Pulmonary artery endothelial cell (primary cell): ENCODE measurements around the gene CRTAP. TPM values are rescaled to one million over a fixed set of nuclear protein-coding genes. Genes with fewer than 3 reads are reported as not detected.
"Not testable (repeated sequence)": the region's sequence is repeated elsewhere in the genome, so short reads cannot be mapped to it uniquely, and the experiment has no call there.

Experiments used
- DNase-seq: peaks from one replicate; pipeline ENCODE4 v3.0.0-alpha.2; 2011; ENCODE audit warnings: low read depth, low spot score
- total RNA-seq: library from RNA; depleted of rRNA; stranded (reverse); fragments of >200 nt; gene quantifications from 2 replicates; pipeline ENCODE4 v1.2.3, GENCODE V29; 2014

Gene CRTAP
- total RNA-seq, 1 donor from 2014 or later: 210 TPM

DNA sequence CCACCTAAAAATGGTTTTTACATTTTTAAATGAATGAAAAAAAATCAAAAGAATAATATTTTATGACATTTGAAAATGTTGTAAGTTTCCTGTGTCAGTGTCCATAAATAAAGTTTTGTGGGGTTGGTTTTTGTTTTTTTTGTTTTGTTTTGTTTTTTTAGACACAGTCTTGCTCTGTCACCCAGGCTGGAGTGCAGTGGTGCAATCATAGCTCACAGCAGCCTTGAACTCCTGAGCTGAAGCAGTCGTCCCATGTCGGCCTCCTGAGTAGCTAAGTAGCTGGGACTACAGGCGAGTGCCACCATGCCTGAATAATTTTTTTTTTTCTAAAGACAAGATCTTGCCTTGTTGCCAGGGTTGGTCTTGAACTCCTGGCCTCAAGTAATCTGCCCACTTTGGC lies 14.1 kb upstream of the CRTAP start:
- DNase-seq: no peak

GRCh38 chr3:33100229-33100628 lies 13.6 kb upstream of the CRTAP start:
- no peak for DNase-seq

GRCh38 chr3:33103034-33103433 lies 10.8 kb upstream of the CRTAP start:
- no peak for DNase-seq

DNA sequence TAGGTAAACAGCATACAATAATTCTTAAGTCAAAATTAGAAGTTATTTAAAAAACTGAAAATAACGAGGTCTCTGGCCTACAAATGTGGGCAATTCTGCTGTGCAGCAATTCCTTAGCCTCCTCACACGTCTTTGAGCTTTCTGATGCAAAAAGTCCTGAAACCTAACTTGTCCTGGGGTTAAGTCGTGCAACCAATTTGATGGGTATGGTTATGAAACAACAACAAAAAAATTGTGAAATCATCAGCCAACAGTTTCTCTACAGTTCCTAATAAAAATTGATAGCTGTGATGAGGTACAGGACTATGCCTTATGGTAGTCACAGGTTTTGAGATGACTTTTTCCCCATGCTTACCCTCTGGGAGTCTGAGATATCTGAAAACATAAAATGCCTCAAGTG lies 10.3 kb upstream of the CRTAP start:
- DNase-seq: no peak

DNA sequence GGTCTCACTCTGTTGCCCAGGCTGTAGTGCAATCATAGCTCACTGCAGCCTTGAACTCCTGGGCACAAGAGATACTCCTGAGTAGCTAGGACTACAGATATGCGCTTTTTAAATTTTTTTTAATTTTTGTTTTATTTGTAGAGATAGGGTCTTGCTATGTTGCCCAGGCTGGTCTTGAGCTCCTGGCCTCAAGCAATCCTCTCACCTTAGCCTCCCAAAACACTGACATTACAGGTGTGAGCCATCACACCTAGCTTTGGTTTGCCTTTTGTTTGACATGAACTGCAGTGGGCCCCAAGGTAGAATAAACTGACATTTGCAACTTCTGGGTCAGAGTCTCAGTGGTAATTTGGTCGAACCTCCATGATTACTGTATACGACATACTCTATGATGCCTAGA lies 9.0 kb upstream of the CRTAP start:
- DNase-seq: no peak

DNA sequence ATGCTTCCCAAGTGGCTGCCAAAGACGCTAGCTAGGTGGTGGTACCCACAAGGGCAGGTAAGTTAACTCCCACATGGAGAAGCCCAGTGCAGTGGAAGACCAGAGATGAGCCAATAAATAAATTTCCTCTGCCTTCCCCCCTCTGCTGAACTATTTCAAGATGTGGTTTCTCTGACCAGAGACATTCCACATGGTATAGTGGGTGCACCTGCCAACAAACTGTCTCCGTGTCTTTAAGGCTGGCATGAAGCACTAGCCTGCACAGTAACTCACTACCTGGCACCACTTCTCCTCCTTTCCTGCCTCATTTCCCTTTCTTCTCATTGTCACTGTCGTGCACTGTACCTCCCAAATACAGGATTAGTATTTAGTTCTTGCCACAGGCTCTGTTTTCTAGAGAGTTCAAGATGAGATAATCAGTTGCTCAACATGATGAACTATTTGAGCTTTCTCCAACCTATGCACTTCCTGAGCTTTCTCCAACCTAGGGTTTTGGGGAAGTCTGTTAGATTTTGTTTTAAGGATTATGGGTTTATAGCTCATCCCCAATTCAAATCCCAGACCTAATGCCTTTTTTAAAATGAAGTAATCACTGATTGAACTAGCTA lies 8.4 kb upstream of the CRTAP start:
- DNase-seq: no peak

DNA sequence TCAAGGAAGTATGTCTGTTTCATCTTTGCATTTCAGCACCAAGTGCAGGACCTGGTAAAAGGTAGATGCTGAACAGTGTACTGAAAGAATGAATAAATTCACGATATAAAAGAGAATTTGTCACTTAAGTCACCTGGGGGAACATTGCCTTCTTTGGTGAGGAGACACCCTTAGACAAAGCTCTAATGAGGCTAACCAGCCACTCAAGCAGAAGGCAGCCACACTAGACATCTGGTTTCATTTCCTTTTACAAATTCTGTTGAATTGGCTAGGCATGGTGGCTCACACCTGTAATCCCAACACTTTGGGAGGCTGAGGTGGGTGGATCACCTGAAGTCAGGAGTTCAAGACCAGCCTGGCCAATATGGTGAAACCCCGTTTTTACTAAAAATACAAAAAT lies 7.0 kb upstream of the CRTAP start:
- DNase-seq: not testable (repeated sequence)

DNA sequence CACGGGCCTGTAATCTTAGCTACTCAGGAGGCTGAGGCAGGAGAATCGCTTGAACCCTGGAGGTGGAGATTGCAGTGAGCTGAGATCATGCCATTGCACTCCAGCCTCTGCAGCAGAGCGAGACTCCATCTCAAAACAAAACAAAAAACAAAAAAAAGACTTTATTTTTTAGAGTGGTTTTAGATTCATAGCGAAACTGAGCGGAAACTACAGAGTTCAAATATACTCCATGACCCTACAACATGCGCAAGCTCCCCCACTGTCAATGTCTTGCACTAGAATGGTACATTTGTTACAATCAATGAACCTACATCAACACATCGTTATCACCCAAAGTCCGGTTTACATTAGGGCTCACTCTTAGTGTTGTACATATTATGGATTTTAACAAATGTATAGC lies 2.2 kb upstream of the CRTAP start:
- no peak for DNase-seq

DNA sequence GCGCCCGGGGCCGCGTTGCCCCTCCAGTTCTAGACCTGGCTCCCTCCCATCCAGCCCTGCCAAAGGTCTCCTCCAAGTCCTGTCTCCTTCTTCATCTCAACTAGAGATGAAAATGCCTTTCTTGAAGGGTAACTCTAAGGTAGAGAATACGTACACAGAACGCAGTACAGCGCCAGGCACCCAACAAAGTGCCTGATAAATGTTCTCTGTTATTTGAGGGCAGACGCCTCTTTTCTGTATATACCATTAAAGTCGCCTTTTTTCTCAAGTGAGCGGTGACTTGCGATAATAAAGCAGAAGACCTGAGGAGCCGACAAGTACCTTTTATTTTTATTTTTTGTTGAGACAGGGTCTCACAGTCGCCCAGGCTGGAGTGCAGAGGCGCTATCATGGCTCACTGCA lies 809 bp downstream of the CRTAP start:
- DNase-seq: no peak

- DNase-seq: peak; percentile 15
These were observed 1.4 kb downstream of the CRTAP start for GRCh38 chr3:33115024-33115768.

- no peak for DNase-seq
These were observed 3.6 kb downstream of the CRTAP start for GRCh38 chr3:33117461-33117860.

DNA sequence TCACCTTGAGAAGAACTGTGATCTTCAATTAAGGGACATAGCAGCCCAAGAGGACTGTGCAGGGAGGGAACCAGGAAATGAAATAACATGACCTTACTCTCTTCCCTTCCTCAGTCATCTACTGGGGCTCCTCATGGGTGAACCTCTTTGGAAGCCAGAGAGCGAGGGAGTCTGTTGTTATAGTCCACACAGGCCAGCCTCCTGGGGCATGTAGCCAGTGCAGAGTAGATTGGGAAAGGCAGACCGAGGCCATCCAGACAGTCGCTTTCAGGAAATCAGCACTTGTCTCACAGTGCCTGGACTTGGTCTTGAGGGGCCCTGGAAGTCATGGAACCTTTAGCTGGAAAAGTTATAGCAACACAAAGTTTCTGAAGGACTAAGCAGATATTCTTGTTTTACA lies 6.1 kb downstream of the CRTAP start:
- DNase-seq: no peak

- DNase-seq: no peak
These were observed 9.2 kb downstream of the CRTAP start for GRCh38 chr3:33122991-33123390.

- DNase-seq: no peak
These were observed 10.8 kb downstream of the CRTAP start for GRCh38 chr3:33124638-33125037.

DNA sequence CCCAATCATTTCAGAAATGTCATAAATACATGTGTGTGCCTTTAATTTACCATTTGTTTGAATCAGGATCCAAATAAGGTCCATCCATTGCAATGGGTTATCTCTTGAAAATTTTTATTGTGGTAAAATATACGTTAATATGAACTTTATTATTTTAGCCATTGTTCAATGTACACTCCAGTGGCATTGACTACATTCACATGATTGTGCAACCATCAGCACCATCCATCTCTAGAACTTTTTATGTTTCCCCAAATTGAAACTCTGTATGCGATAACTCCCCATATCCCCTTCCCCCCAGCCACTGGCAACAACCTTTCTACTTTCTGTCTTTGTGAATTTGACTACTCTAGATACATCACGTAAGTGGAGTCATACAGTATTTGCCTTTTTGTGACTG lies 12.0 kb downstream of the CRTAP start:
- no peak for DNase-seq

- DNase-seq: no peak
These were observed 14.9 kb downstream of the CRTAP start for GRCh38 chr3:33128706-33129105.

DNA sequence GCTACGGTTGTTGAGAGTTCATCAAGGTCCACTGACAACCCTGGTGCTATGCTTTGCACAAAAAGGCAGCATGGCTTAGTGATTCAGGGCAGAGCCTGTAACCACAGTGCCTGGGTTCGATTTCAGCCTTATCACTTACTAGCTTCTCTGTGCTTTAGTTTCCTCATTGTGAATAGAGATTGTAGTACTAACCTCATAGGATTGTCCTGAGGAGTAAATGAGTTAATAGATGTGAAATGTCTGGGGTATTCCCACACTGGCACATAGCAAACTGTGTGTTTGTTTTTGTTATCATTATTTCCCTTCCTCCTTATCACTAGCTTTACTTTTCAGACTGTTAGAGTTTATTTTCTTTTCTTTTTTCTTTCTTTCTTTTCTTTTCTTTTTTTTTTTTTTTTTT lies 16.3 kb downstream of the CRTAP start:
- DNase-seq: no peak

- DNase-seq: peak; percentile 52
These were observed 17.7 kb downstream of the CRTAP start for GRCh38 chr3:33131331-33132018.

GRCh38 chr3:33132019-33132360 lies 18.2 kb downstream of the CRTAP start:
- no peak for DNase-seq

DNA sequence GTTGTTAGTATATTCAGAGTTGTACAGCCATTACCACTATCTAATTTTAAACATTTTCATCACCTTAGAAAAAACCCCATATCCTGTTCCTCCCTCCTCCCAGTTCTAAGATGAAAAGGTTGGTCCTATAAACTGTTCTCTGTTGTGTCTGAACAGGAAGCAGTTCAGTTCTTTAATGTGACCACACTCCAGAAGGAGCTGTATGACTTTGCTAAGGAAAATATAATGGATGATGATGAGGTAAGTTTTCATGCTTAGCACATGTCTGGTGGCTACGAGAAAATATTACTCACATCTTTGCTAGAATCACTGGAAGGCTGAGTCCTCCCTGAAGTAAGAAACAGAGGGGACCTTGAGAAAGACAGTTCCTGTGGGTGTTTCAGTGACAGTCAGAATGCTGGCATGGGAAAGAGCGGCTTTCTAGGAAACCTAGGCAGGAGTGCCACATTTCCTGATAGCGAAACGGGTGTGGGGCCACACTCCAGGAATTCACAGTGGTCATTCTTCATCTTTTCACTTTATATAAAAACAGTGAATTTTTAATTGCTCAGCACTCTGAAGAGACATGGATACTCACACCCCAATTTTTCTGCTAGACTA lies 20.3 kb downstream of the CRTAP start:
- no peak for DNase-seq

GRCh38 chr3:33137691-33138090 lies 23.9 kb downstream of the CRTAP start:
- no peak for DNase-seq

DNA sequence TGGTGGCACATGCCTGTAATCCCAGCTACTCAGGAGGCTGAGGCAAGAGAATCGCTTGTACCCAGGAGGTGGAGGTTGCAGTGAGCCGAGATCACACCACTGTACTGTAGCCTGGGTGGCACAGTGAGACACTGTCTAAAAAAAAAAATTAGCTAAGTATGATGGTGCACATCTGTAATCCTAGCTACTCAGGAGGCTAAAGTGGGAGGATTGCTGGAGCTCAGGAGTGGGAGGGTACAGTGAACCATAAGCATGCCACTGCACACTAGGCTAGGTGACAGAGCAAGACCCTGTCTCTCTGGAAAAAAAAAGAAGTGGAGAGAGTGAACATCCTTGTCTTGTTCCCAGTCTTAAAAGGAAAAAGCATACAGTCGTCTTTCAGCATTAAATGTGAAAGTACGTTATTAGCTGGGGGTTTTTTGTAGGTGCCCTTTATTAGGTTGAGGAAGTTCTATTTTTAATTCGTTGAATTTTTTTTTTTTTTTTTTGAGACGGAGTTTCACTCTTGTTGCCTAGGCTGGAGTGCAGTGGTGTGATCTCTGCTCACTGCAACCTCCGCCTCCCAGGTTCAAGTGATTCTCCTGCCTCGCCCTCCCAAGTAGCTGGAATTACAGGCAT lies 25.3 kb downstream of the CRTAP start:
- DNase-seq: not testable (repeated sequence)
